ENCODE measurements around the gene LYL1. TPM values are rescaled to one million over a fixed set of nuclear protein-coding genes. Genes with fewer than 3 reads are reported as not detected.
A peak's percentile ranks its signal among the peaks of the same experiment; 100 is the strongest.

The LYL1 gene
- total and polyA plus RNA-seq, 9 of the 15 experiments (the other 6 are each of a cell fraction or from before 2014, with no cell fraction given) = 1.3 to 266 (median 34.0) TPM

DNA sequence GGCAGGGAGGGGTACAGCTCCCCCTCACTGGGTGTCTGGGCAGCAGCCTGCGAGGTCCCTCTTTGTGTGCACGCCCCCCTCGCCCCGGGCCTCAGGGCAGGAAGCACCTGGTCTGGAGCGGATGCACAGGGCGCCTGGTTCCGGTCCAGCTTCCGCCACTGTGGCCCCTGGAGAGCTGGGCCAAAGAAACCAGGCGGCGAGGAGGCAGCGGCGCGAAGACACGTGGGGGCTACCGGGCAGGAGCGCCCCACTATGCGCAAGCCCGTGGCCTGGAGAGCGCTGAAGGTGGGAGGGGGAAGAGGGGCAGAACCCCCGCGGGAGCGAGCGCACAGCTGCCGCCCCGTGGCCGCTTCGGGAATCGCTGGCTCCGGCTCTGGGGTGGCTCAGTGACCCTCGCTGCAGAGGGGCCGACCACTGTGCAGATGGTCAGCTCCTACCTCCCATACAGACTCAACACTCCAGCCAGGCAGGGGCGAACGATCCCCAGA is 1.7 kb upstream of the LYL1 start (continued):
- no peak for TF ChIP-seq THRA (IDR thresholded peaks at IDR 0.05)
- TF ChIP-seq SRSF9 (IDR thresholded peaks at IDR 0.05; ENCODE audit: borderline replicate concordance, low read depth, low read length) = no peak
- TF ChIP-seq ZC3H11A (IDR thresholded peaks at IDR 0.05; ENCODE audit: low read depth, low read length) = no peak
- TF ChIP-seq, protein P1, sequence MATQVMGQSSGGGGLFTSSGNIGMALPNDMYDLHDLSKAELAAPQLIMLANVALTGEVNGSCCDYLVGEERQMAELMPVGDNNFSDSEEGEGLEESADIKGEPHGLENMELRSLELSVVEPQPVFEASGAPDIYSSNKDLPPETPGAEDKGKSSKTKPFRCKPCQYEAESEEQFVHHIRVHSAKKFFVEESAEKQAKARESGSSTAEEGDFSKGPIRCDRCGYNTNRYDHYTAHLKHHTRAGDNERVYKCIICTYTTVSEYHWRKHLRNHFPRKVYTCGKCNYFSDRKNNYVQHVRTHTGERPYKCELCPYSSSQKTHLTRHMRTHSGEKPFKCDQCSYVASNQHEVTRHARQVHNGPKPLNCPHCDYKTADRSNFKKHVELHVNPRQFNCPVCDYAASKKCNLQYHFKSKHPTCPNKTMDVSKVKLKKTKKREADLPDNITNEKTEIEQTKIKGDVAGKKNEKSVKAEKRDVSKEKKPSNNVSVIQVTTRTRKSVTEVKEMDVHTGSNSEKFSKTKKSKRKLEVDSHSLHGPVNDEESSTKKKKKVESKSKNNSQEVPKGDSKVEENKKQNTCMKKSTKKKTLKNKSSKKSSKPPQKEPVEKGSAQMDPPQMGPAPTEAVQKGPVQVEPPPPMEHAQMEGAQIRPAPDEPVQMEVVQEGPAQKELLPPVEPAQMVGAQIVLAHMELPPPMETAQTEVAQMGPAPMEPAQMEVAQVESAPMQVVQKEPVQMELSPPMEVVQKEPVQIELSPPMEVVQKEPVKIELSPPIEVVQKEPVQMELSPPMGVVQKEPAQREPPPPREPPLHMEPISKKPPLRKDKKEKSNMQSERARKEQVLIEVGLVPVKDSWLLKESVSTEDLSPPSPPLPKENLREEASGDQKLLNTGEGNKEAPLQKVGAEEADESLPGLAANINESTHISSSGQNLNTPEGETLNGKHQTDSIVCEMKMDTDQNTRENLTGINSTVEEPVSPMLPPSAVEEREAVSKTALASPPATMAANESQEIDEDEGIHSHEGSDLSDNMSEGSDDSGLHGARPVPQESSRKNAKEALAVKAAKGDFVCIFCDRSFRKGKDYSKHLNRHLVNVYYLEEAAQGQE (IDR thresholded peaks at IDR 0.05; ENCODE audit: borderline replicate concordance) = peak; percentile 62; the same call in 1 of the 2 replicates
- TF ChIP-seq, protein P1 (CRISPR knock-in tag; IDR thresholded peaks at IDR 0.05; ENCODE audit: low read depth) = no peak
- TF ChIP-seq, protein P2, sequence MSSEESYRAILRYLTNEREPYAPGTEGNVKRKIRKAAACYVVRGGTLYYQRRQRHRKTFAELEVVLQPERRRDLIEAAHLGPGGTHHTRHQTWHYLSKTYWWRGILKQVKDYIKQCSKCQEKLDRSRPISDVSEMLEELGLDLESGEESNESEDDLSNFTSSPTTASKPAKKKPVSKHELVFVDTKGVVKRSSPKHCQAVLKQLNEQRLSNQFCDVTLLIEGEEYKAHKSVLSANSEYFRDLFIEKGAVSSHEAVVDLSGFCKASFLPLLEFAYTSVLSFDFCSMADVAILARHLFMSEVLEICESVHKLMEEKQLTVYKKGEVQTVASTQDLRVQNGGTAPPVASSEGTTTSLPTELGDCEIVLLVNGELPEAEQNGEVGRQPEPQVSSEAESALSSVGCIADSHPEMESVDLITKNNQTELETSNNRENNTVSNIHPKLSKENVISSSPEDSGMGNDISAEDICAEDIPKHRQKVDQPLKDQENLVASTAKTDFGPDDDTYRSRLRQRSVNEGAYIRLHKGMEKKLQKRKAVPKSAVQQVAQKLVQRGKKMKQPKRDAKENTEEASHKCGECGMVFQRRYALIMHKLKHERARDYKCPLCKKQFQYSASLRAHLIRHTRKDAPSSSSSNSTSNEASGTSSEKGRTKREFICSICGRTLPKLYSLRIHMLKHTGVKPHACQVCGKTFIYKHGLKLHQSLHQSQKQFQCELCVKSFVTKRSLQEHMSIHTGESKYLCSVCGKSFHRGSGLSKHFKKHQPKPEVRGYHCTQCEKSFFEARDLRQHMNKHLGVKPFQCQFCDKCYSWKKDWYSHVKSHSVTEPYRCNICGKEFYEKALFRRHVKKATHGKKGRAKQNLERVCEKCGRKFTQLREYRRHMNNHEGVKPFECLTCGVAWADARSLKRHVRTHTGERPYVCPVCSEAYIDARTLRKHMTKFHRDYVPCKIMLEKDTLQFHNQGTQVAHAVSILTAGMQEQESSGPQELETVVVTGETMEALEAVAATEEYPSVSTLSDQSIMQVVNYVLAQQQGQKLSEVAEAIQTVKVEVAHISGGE (CRISPR knock-in tag; IDR thresholded peaks at IDR 0.05) = 0 out of 6 replicates have a peak, but pooled peaks of 1 of the 3 experiments have one; percentile 29
- TF ChIP-seq ZNF830 (CRISPR knock-in tag; IDR thresholded peaks at IDR 0.05) = no peak
- peak; percentile 76 for TF ChIP-seq HNRNPL (IDR thresholded peaks at IDR 0.05; ENCODE audit: low read depth, low read length)
- peak; percentile 33; the same call in 1 of the 2 replicates for TF ChIP-seq HCFC1 (IDR thresholded peaks at IDR 0.05; ENCODE audit: low read depth, low read length)
- no peak for TF ChIP-seq THRB (CRISPR knock-in tag; conservative IDR thresholded peaks at IDR 0.05)

Measured in K562 (cell line).